K562 (cell line): Measurements from ENCODE around the gene TAL1. TPM values are rescaled to one million over a fixed set of nuclear protein-coding genes. Genes with fewer than 3 reads are reported as not detected.

Experiments used
- ARID2 ChIP-seq: fragments of 450-650 bp; IDR thresholded peaks from 2 replicates; pipeline ENCODE4 v1.6.1; 2017; ENCODE audit warnings: antibody characterized with exemption, mild to moderate bottlenecking
- ARID4B ChIP-seq: sonication (generic); formaldehyde crosslinking; IDR thresholded peaks from 2 replicates; pipeline ENCODE4 v1.8.0; 2022; ENCODE audit warnings: mild to moderate bottlenecking, missing genetic modification reagents
- ATF7 ChIP-seq: fragments of 450-650 bp; IDR thresholded peaks from 2 replicates; pipeline ENCODE4 v1.7.1; 2014; ENCODE audit warnings: mild to moderate bottlenecking, moderate library complexity
- GTF2A2 ChIP-seq: IDR thresholded peaks from 2 replicates; pipeline ENCODE4 v1.6.1; 2016; ENCODE audit warnings: mild to moderate bottlenecking, missing genetic modification characterization, missing compliant biosample characterization
- JUN ChIP-seq, 2 experiments: sonication (generic) in 1 of 2; formaldehyde crosslinking in 1 of 2; IDR thresholded peaks; 2 replicates each; pipeline versions ENCODE4 v1.6.1 to v1.8.0; 2012 to 2022; ENCODE audit warnings: borderline replicate concordance in 2 of 2, mild to moderate bottlenecking in 2 of 2, improper control_type of control experiment in 1 of 2, low read depth in 1 of 2, low read length in 1 of 2, missing genetic modification reagents in 1 of 2
- MAFG ChIP-seq: fragments of 450-650 bp; conservative IDR thresholded peaks from 2 replicates; pipeline ENCODE4 v1.6.1; 2016; ENCODE audit warnings: missing genetic modification characterization, missing compliant biosample characterization
- MYNN ChIP-seq, 2 experiments: sonication (generic); formaldehyde crosslinking in 1 of 2; IDR thresholded peaks; 2 replicates each; pipeline versions ENCODE4 v1.5.0 to v1.6.1; 2016 to 2020; ENCODE audit warnings: antibody characterized with exemption in 1 of 2, missing genetic modification reagents in 1 of 2
- SRF ChIP-seq, 2 experiments: fragments of 250-450, 450-650 bp in 1 of 2; sonication (Bioruptor Pico) in 1 of 2; sonication (generic) in 1 of 2; formaldehyde crosslinking; IDR thresholded peaks; 2 replicates each; pipeline versions ENCODE4 v1.5.0 to v1.5.1; 2020 to 2022; ENCODE audit warnings: mild to moderate bottlenecking in 1 of 2, missing genetic modification reagents in 1 of 2
- ZNF184 ChIP-seq: sonication (generic); formaldehyde crosslinking; IDR thresholded peaks from 2 replicates; pipeline ENCODE4 v1.5.0; 2020; ENCODE audit warnings: missing genetic modification reagents
- ZNF280A ChIP-seq: fragments of 450-650 bp; IDR thresholded peaks from 2 replicates; pipeline ENCODE4 v1.6.1; 2018; ENCODE audit warnings: mild to moderate bottlenecking, low read depth; ENCODE audit not compliant: partially characterized antibody
- polyA plus RNA-seq, 8 experiments: library from polyadenylated mRNA; depleted of rRNA in 4 of 8; stranded (reverse) in 5 of 8; unstranded in 3 of 8; fragments of >200 nt; fragmentation: Nextera tagmentation in 2 of 8; fragmentation: Illumina TruSeq in 1 of 8; extraction: Ambion mirVana in 2 of 8; extraction: Trizol in 1 of 8; gene quantifications; 2 replicates each; pipeline versions ENCODE4 v1.2.1 to v1.2.3, GENCODE V29; 2011 to 2014; ENCODE audit warnings: inconsistent platforms in 1 of 8, missing spikeins in 1 of 8
- total RNA-seq, 7 experiments: library from RNA; depleted of rRNA in 6 of 7; stranded (reverse); fragments of >200 nt in 6 of 7; fragmentation: Illumina TruSeq in 2 of 7; extraction: Trizol in 2 of 7; gene quantifications; 2 replicates each; pipeline versions ENCODE4 v1.2.1 to v1.2.3, GENCODE V29; 2011 to 2021; ENCODE audit warnings: low replicate concordance in 1 of 7
- TF ChIP-seq, protein P1 (sequence below): fragments of 450-650 bp; IDR thresholded peaks from 2 replicates; pipeline ENCODE4 v1.6.1; 2016; ENCODE audit warnings: mild to moderate bottlenecking
- TF ChIP-seq, protein P2 (sequence below), 2 experiments: fragments of 450-650 bp in 1 of 2; sonication (generic) in 1 of 2; formaldehyde crosslinking; conservative IDR thresholded peaks; 2 replicates each; pipeline versions ENCODE4 v1.4.0 to v1.8.1; 2020 to 2022; ENCODE audit warnings: mild to moderate bottlenecking in 1 of 2, missing genetic modification reagents in 1 of 2

TAL1 gene
- total and polyA plus RNA-seq, 9 of the 15 experiments (the other 6 are each of a cell fraction or from before 2014, with no cell fraction given): 18.5 to 106 (median 59.7) TPM

GRCh38 chr1:47192458-47193384 is 39.3 kb downstream of the TAL1 start (continued):
- TF ChIP-seq SRF (CRISPR knock-in tag; IDR thresholded peaks at IDR 0.05): peak in 1 of 2 experiments; percentile 41; a peak in 1 of 4 replicates
- peak; percentile 53; the same call in 1 of the 2 replicates for TF ChIP-seq ARID4B (CRISPR knock-in tag)
- TF ChIP-seq, protein P1, sequence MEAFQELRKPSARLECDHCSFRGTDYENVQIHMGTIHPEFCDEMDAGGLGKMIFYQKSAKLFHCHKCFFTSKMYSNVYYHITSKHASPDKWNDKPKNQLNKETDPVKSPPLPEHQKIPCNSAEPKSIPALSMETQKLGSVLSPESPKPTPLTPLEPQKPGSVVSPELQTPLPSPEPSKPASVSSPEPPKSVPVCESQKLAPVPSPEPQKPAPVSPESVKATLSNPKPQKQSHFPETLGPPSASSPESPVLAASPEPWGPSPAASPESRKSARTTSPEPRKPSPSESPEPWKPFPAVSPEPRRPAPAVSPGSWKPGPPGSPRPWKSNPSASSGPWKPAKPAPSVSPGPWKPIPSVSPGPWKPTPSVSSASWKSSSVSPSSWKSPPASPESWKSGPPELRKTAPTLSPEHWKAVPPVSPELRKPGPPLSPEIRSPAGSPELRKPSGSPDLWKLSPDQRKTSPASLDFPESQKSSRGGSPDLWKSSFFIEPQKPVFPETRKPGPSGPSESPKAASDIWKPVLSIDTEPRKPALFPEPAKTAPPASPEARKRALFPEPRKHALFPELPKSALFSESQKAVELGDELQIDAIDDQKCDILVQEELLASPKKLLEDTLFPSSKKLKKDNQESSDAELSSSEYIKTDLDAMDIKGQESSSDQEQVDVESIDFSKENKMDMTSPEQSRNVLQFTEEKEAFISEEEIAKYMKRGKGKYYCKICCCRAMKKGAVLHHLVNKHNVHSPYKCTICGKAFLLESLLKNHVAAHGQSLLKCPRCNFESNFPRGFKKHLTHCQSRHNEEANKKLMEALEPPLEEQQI: no peak
- TF ChIP-seq ZNF280A: peak; percentile 19
- TF ChIP-seq GTF2A2 (tag): no peak
- peak; percentile 89 for TF ChIP-seq ARID2
- TF ChIP-seq ATF7: peak; percentile 51; the same call in 1 of the 2 replicates
- TF ChIP-seq MAFG (tag): no peak
- peak; percentile 57; the same call in 1 of the 2 replicates for TF ChIP-seq MYNN (IDR thresholded peaks at IDR 0.05)
- no peak for TF ChIP-seq MYNN (CRISPR knock-in tag; IDR thresholded peaks at IDR 0.05)
- TF ChIP-seq, protein P2, sequence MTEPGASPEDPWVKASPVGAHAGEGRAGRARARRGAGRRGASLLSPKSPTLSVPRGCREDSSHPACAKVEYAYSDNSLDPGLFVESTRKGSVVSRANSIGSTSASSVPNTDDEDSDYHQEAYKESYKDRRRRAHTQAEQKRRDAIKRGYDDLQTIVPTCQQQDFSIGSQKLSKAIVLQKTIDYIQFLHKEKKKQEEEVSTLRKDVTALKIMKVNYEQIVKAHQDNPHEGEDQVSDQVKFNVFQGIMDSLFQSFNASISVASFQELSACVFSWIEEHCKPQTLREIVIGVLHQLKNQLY (CRISPR knock-in tag; conservative IDR thresholded peaks at IDR 0.05): no peak
- TF ChIP-seq ZNF184 (CRISPR knock-in tag): no peak
- TF ChIP-seq JUN (IDR thresholded peaks at IDR 0.05; ENCODE audit: borderline replicate concordance, low read depth, low read length): peak; percentile 49; the same call in 1 of the 2 replicates
- TF ChIP-seq JUN (CRISPR knock-in tag; IDR thresholded peaks at IDR 0.05; ENCODE audit: borderline replicate concordance): no peak
